Measurements from ENCODE around the gene SLC8A3.

DNA sequence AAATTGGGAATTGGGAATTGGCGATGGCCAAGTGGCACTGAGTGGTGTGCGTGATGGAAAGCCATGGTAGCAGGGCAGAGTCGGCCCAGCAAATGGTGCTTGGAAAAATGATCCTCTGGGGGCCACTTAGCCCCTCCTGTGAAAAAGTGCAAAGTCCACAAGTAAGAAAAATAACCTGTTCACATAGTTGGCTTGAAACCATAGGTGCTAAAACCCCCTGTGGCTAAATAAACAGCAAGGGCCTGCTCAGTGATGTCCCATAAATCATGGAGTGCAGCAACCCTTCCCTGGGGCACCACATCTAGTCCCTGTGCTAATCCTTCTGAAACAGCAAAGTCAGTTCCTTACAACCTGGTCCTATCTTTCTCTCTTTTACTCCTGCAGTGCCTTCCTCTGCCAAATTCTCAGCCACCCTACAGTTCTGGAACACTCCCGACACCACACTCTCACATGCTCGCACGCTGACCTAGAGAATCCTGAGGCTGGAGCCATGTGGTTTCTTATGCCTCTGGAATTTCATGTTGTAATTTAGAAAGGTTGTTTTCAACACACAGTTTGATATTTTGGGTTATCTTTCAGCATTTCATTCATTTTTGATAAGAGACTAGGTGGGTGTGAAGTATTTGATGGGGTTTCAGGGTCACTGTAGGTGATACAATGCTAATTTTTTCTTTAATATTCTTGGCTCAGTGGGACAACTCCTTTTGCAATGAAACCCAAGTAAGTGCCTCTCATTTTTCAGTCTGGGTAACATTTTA lies 186.0 kb downstream of the SLC8A3 start:
- TF ChIP-seq, protein P1, sequence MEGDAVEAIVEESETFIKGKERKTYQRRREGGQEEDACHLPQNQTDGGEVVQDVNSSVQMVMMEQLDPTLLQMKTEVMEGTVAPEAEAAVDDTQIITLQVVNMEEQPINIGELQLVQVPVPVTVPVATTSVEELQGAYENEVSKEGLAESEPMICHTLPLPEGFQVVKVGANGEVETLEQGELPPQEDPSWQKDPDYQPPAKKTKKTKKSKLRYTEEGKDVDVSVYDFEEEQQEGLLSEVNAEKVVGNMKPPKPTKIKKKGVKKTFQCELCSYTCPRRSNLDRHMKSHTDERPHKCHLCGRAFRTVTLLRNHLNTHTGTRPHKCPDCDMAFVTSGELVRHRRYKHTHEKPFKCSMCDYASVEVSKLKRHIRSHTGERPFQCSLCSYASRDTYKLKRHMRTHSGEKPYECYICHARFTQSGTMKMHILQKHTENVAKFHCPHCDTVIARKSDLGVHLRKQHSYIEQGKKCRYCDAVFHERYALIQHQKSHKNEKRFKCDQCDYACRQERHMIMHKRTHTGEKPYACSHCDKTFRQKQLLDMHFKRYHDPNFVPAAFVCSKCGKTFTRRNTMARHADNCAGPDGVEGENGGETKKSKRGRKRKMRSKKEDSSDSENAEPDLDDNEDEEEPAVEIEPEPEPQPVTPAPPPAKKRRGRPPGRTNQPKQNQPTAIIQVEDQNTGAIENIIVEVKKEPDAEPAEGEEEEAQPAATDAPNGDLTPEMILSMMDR (CRISPR knock-in tag; IDR thresholded peaks at IDR 0.05), result no peak
- TF ChIP-seq ARID2 (CRISPR knock-in tag; IDR thresholded peaks at IDR 0.05; ENCODE audit: borderline replicate concordance) (no peak), MAFK (conservative IDR thresholded peaks at IDR 0.05 in 1 of 2, IDR thresholded peaks at IDR 0.05 in 1 of 2; ENCODE audit: low read length in 2 of 2) (no peak)
